Measurements from ENCODE around the gene ZMYND8.

The ZMYND8 gene

DNA sequence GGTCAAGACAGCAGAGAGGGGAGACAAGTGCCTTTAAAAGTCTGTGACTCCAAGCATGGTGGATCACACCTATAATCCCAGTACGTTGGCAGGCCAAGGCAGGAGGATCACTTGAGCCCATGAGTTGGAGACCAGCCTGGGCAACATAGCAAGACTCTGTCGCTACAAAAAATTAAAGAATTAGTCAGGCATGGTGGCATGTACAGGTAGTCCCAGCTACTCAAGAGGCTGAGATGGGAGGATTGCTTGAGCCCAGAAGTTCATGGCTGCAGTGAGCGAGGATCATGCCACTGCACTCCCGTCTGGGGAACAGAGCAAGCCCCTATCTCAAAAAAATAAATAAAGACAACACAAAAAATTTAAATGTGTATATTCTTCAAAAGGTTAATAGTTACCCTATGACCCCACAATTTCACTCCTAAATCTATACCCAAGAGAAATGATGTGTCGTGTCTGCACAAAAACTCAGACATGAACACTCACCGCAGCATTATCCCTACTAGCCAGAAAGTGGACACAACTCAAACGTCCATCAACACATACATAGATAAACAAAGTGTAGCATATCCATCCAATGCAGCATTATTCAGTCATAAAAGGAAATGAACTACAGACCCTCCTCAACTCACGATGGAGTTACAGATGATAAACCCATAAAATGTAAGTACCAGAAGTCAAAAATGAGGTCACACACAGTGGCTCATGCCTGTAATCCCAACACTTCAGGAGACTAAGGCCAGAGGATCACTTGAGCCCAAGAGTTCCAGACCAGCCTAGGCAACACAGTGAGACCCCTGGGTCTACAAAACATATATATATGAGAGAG is 23.9 kb downstream of the ZMYND8 start:
- DNase-seq (ENCODE audit: low spot score): no peak

DNA sequence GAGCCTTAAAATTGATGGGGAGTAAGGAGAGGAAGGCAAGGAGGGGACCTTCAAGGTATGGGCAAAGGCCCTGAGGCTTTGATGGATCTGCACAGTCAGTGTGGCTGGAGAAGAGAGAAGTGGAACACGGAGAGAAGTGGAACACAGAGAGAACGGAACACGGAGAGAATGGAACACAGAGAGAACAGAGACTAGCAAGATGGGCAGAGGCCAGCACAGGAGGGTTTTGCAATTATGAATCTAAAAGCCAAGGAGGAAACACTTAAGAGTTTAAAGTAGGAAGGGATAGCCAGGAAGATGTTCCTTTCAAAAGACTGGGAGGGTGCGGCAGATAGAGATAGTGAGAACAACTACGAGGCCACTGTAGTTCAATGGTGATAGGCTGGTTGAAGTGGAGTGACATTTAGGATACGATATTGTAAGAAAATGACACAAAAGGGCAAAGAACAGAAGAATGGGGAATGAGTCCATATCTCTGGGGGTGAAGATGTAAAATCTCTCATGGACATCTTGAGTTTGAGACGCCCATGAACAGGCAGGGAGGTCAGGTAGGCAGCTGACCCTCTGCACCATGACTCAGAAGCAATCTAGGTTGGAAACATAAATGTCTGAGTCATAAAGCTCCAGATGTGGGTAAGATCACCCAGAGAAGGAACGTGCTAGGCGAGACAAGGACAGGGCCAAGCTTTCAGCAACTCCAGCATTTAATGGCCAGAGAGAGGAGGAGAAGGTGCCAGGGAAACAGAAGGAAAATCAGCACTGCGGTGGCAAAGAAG is 25.4 kb downstream of the ZMYND8 start:
- no peak for DNase-seq (ENCODE audit: low spot score)

DNA sequence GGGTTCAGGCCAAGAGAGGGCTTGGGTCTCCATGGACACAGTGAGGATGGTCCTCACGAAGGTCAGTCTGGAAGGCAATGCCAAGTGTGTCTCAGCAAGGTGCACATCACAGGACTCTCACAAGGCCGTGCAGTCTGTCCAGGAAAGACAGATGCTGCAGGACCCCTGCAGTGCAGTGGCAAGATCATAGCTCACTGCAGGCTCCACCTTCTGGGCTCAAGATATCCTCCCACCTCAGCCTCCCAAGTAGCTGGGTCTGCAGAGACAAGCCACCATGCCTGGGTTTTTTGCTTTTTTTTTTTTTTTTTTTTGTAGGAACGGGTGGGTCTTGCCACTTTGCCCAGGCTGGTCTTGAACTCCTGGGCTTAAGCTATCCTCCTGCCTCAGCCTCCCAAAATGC is 26.4 kb downstream of the ZMYND8 start:
- no peak for DNase-seq (ENCODE audit: low spot score)

DNA sequence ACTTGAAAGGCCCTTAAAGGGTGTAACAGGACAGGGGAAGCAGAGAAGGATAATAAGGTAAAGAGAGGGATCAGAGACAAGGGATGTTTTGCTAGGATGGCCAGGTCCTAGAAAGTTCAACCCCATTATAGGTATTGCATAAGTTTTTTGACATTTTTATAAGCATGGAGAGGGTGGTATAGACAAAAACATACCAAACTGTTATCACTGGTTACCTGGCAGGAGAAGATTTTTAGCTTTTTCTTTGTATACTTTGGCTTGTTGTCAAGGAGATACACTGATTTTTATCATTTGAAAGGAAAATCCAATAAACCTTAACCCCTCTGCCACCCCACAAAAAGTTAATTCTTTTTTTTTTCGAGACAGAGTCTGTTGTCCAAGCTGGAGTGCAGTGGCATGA is 28.4 kb downstream of the ZMYND8 start:
- DNase-seq (ENCODE audit: low spot score): no peak

DNA sequence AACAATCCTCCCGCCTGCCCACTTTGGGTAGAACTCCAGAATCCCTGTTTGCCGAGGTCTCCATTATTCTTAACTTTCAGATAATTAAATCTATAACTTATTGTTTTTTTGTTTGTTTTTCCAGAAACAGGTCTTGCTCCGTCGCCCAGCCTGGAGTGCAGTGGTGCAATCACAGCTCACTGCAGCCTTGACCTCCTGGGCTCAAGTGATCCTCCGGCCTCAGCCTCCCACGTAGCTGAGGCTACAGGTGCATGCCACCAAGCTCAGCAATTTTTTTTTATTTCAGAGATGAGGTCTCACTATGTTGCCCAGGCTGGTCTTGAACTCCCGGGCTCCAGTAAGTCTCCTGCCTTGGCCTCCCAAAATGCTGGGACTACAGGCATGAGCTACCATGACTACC is 28.8 kb downstream of the ZMYND8 start:
- DNase-seq (ENCODE audit: low spot score): no peak

DNA sequence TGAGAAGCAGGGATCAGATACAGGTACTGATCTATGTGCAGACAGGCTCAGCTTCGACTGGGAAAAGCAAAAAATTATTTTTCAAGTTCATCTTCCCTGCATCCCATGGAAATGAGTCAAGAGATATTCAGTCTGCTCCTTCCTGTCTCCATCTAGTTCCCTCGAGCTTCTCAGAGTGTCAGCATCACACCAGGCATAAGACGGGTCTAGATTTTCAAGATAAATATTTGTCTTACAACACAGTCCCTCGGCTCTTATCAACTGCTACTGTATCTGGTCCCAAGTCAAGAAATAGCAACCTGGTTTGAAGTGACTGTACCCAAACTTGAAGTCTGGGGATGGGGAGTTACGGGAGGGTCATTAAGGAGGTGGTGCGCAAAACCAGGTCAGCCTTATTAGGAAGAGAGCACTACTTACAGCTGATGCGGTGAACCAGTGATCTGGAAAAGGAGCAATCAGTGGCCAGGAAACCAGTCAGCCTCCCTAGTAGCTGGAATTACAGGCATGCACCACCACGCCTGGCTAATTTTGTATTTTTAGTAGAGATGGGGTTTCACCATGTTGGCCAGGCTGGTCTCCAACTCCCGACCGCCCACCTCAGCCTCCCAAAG is 29.7 kb downstream of the ZMYND8 start:
- DNase-seq (ENCODE audit: low spot score): no peak

DNA sequence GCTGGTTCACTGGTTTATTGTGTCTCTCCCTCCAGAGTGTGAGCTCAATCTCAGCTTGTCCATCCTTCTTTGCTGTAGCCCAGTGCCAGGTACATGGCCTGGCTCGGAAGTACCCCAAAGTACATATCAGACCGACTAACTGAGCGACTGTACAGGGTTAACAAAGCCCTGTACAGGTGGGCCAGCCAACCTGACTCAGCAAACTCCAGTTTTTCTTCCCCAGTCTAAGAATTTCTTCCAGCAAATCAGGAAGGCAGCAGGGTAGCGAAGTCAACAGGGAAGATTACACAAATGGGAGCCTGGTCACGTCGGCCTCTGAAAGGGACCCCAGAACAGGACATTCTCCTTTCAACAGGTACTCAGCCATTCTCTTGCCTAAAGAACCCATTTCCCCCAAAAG is 31.3 kb downstream of the ZMYND8 start:
- DNase-seq (ENCODE audit: low spot score): no peak

DNA sequence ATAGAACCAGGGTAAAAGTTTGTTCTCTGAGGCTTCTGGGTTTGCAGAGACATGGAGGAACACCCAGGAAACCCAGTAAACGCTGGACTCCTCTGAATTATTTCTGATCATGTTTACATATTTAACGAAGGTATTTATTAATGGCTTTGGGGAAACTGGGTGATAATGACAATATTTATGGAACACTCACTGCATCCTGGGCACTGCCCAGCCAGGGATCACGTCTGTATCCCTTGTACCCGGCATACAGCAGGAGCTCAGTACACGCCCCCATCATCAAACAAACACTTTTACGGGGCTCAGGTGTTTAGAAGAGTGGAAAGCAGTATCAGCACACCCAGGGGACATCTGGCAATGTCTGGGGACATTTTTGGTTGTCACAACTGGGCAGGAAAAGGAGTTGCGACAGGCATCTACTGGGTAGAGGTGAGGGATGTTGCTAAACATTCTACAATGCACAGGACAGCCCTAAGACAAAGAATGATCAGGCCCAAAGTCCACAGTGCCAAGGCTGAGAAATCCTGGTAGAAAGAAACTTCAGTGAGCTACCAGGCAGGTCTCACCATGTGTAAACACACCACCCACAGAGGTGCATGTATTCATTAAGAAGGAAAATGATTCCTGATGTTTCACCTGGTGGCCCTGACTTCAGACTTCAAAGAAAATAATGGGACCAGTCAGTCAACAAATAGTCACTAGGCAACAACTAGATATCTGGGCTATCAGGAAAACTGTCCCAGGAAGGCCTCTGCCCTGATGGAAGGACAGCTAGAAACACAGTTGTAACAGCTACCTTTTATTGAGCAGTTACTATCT is 35.3 kb downstream of the ZMYND8 start:
- DNase-seq (ENCODE audit: low spot score): no peak

DNA sequence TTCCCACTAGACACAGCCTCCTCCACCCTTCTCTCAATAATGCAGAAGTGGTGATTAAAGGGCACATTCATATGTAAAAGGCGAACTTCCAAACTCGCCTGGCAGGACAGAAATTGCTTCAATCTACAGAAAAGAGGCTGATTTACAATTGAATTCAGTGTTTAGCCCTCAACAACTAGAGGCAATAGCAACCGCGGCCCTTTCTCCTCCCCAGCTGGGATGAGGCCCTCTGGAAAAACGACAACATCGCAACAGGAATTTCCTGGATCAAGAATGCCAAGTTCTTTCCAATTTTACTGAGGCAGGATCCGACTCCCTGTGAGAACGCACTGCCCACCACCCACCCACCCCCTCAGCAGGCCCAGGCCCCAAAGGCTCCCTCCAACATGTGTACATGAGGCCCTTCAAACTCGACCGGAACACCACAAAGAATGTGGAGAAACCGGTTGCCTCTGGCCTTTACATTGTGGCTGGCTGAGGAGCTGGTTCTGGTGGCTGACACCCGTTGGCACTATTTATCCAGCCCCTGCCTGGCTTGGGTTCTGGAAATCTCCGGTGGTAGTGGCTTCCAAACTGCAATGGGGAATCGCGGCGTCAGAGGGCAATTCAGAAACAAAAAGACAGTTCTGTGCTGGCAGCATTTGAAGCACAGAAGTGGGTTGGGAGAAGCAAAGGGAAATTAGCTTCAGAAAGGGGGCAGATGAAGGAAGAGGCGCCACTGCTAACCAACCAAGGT is 36.8 kb downstream of the ZMYND8 start:
- no peak for DNase-seq (ENCODE audit: low spot score)

DNA sequence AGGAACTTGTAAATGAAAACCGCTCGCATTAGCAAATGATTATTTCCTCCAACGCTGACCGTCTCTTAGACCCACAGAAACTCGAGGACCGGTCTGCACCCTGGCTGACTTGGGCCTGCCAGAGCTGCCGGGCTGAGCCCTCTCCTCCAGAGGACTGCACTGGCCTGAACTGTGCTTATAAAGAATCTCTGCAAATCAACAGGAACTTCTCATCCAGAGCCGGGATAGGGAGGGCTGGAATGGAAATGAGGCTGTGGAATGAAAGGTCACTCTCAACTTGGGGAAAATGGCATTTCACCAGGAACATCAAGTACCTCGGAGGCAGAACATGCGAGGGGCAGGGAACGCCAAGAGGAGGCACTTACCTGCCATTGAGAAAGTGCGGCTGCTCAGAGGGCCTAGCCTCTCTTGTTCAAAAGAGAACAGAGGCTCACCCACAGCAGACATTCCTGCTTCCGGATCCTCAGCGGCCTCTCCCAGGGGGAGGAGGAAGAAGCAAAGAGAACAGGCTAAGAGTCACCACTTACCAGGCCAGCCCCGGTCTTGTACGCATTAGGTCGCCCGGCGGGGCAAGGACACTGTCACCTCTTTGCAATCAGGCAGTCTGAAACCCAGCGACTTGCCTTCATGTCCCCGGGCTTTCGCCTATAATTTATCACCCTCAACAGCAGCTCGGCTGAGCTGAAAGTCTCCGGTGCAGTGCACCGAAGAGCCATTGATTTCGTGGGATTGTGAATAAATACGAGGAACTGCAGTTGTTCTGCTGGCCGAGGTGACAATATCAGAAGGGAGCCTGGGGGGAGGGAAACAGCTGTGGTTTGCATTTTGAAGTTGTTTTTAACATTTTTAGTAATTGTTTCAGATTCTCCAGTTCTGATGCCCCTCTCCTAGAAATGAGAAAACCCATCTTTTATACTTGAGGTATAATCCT is 37.6 kb downstream of the ZMYND8 start:
- peak; percentile 40 for DNase-seq (ENCODE audit: low spot score)

DNA sequence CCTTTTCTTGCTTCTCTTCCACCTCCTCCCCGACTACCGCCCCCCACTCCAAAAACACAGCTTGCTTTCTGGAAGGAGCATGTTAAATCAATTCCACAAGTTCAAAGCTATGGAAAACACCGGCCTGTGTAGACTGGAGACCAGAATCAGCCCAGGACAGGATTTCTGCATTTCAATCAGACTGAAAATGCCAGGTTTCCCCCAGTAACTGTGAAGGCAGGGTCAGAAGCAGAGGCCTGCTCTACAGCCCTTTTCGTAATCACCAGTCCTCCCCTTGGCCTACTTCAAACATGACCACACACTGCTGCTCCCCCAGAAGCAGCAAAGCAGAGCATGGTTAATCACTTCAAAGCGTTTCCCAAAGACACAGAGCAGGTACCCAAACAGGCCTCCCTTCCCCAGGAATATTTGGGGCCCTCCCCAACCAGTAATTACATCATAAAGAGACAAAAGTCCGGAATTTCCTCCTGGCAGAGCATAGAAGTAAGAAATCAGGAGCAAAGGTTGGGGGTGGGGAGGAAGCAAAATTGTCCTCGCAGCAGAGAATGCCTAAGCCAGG is 38.4 kb downstream of the ZMYND8 start:
- DNase-seq (ENCODE audit: low spot score): no peak

DNA sequence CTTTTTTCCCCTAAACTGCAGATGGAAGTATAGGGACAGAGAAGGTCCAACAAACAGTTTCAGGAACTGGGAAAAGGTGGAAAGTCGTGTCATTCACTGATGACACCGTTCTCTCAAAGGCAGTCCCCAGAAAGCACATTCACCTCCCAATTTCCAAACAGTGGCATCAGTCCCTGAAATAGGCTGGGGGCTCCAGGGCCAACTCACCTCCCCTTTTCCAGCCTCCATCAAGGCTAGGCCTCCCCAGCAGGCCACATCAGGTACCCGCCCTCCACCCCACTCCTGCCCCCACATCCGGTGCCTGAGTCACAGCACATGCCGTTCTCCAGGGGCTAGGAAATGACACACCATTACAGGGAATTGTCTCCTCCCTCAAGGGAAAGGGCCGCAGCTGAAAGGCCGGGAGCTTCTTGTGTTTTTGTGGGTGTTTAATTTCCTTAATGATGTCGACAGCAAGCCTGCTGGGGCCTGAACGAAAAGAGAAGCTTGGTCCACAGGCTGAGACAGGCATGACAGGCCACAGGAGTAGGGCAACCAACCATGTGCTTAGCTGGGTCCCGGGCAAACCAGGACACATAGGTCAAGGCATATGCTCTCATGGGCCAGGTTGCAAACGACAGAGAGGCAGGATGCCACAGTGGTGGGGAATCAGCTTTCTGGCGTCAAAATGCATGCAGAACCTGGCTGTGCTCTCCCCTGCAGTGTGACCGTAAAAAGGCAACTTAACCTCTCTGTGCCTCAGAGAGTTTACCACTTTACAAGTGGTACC is 39.2 kb downstream of the ZMYND8 start:
- DNase-seq (ENCODE audit: low spot score): peak; percentile 73

DNA sequence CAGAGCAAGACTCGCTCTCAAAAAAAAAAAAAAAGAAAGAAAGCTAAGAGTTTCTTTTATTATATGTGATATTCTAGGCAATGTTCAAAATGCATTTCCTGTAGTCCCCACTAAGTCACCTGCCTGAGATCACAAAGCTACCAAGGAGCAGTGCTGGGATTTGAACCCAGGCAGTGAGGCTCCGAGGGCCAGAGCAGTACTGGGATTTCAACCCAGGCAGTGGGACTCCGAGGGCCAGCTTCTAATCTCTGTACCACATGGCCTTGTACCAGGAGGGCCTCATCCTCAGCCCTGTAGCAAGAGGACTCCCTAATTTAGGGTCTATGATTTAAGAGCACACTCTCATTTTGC is 39.7 kb downstream of the ZMYND8 start:
- no peak for DNase-seq (ENCODE audit: low spot score)

DNA sequence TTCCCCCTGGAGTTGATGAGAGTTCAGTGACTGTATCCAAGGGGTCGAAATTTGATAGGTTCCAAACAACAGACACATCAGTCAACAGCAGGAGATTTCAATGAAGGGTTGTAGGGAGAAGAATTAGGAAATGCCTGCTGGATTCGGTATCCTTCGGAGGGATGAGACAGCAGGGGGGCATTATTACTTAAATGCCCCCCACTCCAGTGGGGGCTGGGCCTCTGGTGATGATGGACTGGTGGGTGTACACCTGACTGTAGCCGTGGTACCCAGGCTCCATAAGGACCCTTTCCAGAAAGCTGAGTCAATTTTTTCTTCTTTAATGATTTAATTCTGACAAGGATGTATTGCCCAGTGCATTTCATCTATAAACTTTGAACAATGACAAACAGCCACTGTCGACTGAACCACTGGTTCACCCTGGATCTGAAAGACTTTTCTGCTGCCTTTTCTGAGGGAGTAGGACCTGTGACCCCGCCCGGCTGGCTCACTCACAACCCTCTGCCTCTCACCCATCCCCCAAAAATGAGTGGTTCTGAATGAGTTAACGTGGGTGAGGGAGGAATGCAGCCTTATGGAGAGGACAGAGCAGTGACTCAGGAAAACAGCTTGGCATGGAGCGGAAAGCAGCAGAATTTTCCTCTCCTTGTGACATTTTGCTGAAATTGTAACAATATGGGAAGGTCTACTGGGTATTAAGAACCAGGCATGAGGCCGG is 41.0 kb downstream of the ZMYND8 start:
- no peak for DNase-seq (ENCODE audit: low spot score)

DNA sequence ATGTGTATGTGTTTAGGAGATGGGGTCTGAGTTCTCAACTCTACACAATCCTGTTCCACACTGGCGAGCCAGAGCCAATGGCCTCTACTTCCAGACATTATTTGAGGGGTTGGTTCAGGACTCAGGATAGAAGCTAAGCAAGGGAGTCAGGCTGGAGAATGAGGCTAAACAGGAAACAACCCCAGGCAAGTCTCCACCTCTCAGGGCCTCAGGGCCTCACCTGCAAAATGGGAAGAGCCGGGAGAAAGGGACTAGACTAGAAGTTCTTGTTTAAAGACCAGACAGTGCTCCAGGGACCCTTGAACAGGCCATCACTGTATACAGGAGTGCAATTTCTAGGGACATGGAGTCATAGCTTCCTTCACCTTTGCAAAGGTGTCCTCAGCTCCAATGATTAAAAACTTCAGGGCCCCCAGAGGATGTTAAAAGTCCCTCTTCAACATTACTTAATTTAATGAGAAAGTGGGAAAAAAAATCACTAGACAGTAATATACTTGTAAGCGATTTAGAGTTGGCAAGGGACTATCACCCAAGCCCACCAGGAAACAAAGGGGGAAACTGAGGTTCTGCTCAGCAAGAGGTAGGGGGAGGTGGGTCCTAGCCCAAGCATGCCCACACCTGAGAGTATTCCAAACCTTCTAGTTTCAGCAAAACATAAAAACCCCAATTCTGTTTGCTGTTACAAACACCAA is 41.7 kb downstream of the ZMYND8 start:
- DNase-seq (ENCODE audit: low spot score): no peak

DNA sequence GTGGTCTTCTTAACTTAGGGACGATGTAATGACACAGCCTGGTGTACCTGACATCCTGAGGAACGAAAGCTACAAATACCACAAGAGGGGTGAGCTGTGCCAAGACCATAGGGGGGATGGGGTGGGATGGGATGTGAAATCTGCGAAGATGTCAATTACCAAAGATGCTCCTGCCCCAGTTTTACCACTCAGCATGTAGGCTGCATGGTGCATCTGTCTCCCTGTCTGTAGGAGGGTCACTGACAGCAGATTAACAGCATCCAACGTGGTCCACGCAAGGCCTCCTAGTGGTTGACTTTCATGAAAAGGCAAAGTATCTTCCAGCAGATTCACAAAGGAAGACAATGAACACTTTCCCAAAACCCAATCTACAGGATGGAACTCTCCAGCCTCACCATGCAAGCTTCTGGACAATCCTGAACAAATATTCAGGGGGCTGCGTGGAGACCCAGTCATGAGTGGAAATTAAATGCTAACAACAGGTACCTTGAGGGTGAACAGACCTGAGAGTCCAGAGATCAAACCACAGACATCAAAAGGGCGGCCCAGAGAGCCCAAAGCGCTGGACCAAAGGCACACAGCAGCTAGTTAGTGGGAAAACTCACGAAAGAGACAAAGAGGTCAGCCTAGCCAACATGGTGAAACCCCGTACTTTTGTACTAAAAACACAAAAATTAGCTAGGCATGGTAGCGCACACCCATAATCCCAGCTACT is 44.4 kb downstream of the ZMYND8 start:
- DNase-seq (ENCODE audit: low spot score): no peak

DNA sequence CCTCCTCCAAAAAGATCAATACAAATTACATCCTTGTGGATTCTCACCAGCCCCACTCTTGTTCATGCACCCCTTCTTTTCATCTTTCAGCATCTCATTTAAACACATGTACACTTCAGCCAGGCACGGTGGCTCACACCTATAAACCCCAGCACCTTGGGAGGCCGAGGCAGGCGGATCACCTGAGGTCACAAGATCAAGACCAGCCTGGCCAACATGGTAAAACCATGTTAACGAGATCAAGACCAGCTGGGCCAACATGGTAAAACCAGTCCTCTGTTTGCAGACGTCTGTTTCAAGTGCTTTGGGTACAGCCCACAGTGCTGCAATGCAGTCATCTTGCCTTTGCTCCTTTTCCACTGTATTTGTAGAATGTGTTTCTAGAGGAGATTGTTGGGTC is 45.3 kb downstream of the ZMYND8 start:
- no peak for DNase-seq (ENCODE audit: low spot score)
